ENCODE data around the gene CCDC121.

GRCh38 chr2:27638709-27639108 lies 9.9 kb upstream of the CCDC121 start:
- TF ChIP-seq CTCF (IDR thresholded peaks at IDR 0.05; ENCODE audit: insufficient read depth, low read depth, low read length) (no peak), EZH2 (IDR thresholded peaks at IDR 0.05; ENCODE audit: insufficient read depth, low read length) (no peak)

Measured in astrocyte (in vitro differentiated cells and primary cell).